ENCODE data around the gene ID3. TPM values are rescaled to one million over a fixed set of nuclear protein-coding genes. Genes with fewer than 3 reads are reported as not detected.

Gene ID3
- polyA plus RNA-seq, 1 of the 3 experiments (the other 2 are of a cell fraction), result 504 TPM

DNA sequence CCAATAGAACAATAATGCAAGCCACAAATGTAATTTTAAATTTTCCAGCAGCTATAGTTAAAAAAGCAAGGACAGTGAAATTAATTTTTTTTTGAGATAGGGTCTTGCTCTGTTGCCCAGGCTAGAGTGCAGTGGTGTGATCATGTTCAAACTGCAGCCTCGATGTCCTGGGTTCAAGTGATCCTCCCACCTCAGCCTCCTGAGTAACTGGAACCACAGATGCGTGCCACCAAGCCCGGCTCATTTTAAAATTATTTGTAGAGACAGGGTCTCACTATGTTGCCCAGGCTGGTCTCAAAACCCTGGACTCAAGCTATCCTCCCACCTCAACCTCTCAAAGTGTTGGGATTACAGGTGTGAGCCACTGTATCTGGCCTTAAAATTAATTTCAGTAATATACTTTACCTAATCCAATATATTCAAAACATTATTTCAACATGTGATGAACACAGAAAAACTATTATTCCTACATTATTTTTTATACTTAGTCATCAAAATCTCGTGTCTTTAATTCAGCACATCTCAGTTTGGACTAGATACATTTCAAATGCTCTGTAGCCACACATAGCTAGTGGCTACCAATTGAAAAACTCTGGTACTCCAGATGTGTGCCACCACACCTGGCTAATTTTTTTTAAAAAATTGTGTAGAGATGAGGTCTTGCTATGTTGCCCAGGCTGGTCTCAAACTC, 10.8 kb upstream of the ID3 start:
- 81% methylated on average over 4 of the region's 4 CpGs for WGBS (ENCODE audit: low lambda C conversion rate)
- H2AFZ ChIP-seq (ENCODE audit: low read depth), result no peak overlapping the region

More for the DNA sequence above, 10.8 kb upstream of the ID3 start:
- no peaks in the 10 kb centered on the region for H3K36me3 ChIP-seq (replicated peaks in 1 of 2; ENCODE audit: control insufficient read depth in 1 of 2, insufficient read depth in 2 of 2, low read length in 1 of 2)
- ChIA-PET CTCF (interaction anchor here (0.9 to 6.8 kb wide), 4 partner anchors 11 to 68 kb away, joined by 5 to 41 read pairs (median 13); partner anchors contain the start of gene ID3), POLR2A (no interaction called here)
- no peak overlapping the region for H3K4me3 ChIP-seq (ENCODE audit: low read depth in 2 of 2, low read length in 1 of 2)
- H3K4me1 ChIP-seq (ENCODE audit: control insufficient read depth in 1 of 2, insufficient read depth in 2 of 2, low read depth in 1 of 2, low read length in 1 of 2), result peaks cover 11 to 12% of the 10 kb centered on the region in 2 experiments; a peak in 3 of 4 replicates
- no peaks in the 10 kb centered on the region for H3K27me3 ChIP-seq (ENCODE audit: insufficient read depth)
- TF ChIP-seq TEAD4 (IDR thresholded peaks at IDR 0.05; ENCODE audit: borderline replicate concordance, insufficient read depth), result no peak
- TF ChIP-seq SMC3 (IDR thresholded peaks at IDR 0.05; ENCODE audit: low read depth, low read length), result no peak
- TF ChIP-seq MXI1 (IDR thresholded peaks at IDR 0.05; ENCODE audit: low read depth, low read length), result no peak
- no peak for TF ChIP-seq RXRA (IDR thresholded peaks at IDR 0.05; ENCODE audit: borderline replicate concordance, low read depth)
- no peak for TF ChIP-seq NFIC (IDR thresholded peaks at IDR 0.05; ENCODE audit: borderline replicate concordance)
- TF ChIP-seq ELF1 (IDR thresholded peaks at IDR 0.05), result no peak
- TF ChIP-seq, protein P1, sequence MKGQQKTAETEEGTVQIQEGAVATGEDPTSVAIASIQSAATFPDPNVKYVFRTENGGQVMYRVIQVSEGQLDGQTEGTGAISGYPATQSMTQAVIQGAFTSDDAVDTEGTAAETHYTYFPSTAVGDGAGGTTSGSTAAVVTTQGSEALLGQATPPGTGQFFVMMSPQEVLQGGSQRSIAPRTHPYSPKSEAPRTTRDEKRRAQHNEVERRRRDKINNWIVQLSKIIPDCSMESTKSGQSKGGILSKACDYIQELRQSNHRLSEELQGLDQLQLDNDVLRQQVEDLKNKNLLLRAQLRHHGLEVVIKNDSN (IDR thresholded peaks at IDR 0.05; ENCODE audit: borderline replicate concordance, low read depth), result no peak
- TF ChIP-seq USF2 (IDR thresholded peaks at IDR 0.05; ENCODE audit: borderline replicate concordance, low read depth, low read length), result no peak
- TF ChIP-seq TAF1 (IDR thresholded peaks at IDR 0.05; ENCODE audit: borderline replicate concordance, low read depth, low read length), result no peak
- TF ChIP-seq, protein P2, sequence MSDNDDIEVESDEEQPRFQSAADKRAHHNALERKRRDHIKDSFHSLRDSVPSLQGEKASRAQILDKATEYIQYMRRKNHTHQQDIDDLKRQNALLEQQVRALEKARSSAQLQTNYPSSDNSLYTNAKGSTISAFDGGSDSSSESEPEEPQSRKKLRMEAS (IDR thresholded peaks at IDR 0.05; ENCODE audit: low read depth), result no peak
- TF ChIP-seq EZH2phosphoT487 (IDR thresholded peaks at IDR 0.05; ENCODE audit: borderline replicate concordance, low read depth), result no peak
- TF ChIP-seq YY1 (IDR thresholded peaks at IDR 0.05; ENCODE audit: low read depth), result no peak
- TF ChIP-seq RAD21 (IDR thresholded peaks at IDR 0.05; ENCODE audit: low read length), result no peak
- no peak for TF ChIP-seq REST (IDR thresholded peaks at IDR 0.05; ENCODE audit: low read depth, low read length)
- no peak for TF ChIP-seq JUND (IDR thresholded peaks at IDR 0.05)
- TF ChIP-seq FOSL2 (IDR thresholded peaks at IDR 0.05; ENCODE audit: borderline replicate concordance, low read depth), result no peak
- TF ChIP-seq FOXM1 (IDR thresholded peaks at IDR 0.05; ENCODE audit: low read depth), result no peak
- no peak for TF ChIP-seq SIN3A (IDR thresholded peaks at IDR 0.05; ENCODE audit: borderline replicate concordance, low read depth, low read length)
- TF ChIP-seq EP300 (IDR thresholded peaks at IDR 0.05; ENCODE audit: borderline replicate concordance in 1 of 2, low read depth in 1 of 2, low read length in 1 of 2), result no peak
- no peaks in the 10 kb centered on the region for H3K79me2 ChIP-seq (ENCODE audit: insufficient read depth)
- no peaks in the 10 kb centered on the region for H4K20me1 ChIP-seq (ENCODE audit: insufficient read depth)
- no peak overlapping the region for H3K27ac ChIP-seq (ENCODE audit: low read depth in 2 of 2, low read length in 1 of 2)
- H3F3A ChIP-seq (replicated peaks; ENCODE audit: insufficient read depth), result peaks cover 19% of the 10 kb centered on the region
- H3K9me2 ChIP-seq, result no peaks in the 10 kb centered on the region
- no peak overlapping the region for H3K4me2 ChIP-seq
- no peak overlapping the region for H3K9ac ChIP-seq
- no peak for DNase-seq
- H3K9me3 ChIP-seq, result no peaks in the 10 kb centered on the region
